NCI-H2081 treated with DMSO at 0.1 percent for 48 hours (cell line): ENCODE results near the gene SLC5A10.
"Not testable (repeated sequence)": the region's sequence is repeated elsewhere in the genome, so short reads cannot be mapped to it uniquely, and the experiment has no call there.

Experiments used
- DNase-seq: peaks from one replicate; lab custom pipeline; 2025; lab: John Stamatoyannopoulos, UW

SLC5A10 gene

DNA sequence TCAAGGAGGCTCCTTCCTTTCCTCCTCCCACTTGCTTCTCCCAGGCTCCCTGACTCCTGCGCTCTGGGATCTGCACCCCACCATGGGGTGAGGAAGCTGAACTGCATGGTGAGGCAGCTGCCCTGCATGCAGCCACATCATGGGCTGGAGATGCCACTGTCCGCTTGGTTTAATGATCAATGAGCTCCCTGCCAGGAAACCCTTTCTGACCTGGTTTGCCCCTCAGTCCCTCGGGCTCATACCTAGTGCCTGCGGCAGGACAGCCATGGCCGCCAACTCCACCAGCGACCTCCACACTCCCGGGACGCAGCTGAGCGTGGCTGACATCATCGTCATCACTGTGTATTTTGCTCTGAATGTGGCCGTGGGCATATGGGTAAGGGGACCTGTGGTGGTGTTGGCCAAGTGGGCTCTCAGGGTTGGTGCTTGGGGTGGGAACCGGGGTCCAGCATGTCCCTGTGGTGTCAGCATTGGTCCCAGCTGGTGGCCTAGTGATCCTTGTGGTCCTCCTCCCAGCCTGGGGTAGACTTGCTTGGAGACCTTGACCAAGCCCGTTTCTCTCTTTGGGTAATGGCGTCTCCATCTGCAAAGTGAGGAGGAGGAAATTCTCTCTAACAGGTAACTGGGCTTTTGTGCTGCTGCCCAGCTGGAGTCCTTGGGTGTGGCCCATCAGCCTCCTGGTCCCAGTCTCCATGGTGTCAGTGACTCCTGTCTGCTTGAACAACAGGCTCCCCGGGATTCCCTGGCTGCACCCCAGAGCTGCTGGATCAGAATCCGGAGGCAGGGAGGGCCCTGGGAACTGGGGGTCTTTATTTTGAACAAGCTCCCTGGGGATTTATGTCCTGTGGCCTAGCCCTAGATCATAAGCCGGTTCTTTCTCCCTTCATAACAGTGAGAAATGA lies at the start of gene SLC5A10:
TSS of gene SLC5A10 (plus strand) at position 225 of the 902 bp plus-strand sequence. CDS start at position 266, 41 bp downstream.
- DNase-seq, result no peak

DNA sequence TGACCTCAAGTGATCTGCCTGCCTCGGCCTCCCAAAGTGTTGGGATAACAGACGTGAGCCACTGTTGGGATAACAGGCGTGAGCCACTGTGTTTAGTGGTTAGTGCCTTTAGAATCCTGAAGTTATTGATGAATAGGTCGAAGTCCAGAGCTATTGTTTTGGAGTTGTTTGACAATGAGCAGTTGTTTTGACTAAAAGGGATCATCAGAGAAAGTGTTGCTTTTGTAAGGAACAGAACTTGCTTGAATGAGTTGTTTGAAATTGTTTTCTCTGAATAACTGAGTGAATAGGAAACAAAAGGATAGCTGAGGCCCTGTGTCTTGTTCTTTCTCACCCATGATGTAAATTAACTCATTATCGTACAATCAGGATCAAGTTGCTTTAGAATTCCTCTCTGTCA lies 47.5 kb upstream of the SLC5A10 start:
- no peak for DNase-seq

DNA sequence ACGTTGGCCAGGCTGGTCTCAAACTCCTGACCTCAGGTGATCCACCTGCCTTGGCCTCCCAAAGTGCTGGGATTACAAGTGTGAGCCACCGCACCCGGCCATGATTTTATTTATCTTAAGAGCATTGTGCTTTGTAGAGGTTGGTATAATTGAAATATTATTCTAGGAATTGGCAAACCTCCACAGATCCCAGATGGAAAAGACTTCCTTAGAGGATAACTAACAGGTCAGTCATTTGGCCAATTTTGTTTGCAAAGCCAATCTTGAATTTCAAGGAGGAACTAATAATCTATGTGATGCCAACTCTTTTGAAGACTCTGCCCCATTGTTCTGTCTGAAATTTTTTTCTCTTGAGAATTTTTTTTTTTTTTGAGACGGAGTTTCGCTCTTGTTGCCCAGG lies 46.7 kb upstream of the SLC5A10 start:
- DNase-seq, result no peak

DNA sequence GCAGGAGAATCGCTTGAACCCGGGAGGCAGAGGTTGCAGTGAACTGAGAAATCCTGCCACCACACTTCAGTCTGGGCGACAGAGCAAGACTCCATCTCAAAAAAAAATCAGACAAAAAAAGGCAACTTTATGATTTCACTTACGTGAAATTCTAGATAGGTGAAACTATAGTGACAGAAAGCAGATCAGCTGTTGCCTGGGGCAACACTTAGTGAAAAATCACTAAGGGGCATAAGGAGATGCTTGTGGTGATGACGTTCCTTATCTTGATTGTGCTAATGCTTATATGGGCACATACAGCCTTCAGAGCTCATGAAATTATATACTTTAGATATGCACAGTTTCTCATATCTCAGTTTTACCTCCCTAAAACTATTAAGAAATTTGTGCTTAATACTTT lies 41.6 kb upstream of the SLC5A10 start:
- no peak for DNase-seq

DNA sequence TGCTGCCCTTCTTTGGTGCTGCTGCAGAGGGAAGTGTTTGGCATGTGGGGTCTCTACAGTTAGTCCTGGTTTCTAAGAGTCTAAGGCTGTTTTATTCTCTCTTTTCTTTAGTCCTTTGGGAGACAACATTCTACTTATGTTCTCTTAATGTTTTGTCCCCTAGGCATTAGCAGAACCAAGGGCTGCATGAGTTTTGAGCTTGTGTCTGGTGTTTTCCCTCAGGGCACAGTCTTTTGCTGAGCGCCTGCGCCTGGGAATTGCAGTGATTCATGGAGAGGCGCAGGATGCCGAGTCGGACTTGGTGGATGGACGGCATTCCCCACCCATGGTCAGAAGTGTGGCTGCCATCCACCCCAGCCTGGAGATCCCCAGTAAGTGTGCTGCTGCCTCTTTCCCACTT lies 41.1 kb upstream of the SLC5A10 start:
- no peak for DNase-seq

DNA sequence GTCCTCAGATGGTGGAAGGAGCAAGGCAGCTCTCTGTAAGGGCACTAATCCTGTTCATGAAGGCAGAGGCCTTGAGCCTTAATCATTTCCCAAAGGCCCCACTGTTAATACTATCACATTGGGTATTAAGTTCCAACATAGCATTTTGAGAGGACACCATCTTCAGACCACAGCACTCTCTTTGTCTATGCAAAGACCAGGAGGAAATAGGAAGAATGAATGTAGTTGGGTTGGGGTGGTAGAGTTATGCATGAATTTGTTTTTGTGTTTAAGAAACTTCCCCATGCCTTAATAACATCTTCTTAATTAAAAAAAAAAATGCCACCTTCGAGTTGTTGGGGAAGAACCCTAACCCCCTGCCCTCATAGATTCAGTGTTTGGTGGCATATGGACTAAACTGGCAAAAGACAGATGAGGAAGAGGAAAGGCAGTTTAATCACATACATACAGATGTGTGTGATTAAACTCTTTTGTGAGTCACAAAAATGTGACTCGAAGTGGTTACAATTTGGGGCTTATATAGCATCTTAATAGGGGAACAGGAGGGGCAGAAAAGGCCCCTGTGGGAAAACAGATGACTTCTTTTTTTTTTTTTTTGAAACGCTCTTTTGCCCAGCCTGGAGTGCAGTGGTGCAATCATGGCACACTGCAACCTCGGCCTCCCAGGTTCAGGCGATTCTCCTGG lies 35.0 kb upstream of the SLC5A10 start:
- no peak for DNase-seq

DNA sequence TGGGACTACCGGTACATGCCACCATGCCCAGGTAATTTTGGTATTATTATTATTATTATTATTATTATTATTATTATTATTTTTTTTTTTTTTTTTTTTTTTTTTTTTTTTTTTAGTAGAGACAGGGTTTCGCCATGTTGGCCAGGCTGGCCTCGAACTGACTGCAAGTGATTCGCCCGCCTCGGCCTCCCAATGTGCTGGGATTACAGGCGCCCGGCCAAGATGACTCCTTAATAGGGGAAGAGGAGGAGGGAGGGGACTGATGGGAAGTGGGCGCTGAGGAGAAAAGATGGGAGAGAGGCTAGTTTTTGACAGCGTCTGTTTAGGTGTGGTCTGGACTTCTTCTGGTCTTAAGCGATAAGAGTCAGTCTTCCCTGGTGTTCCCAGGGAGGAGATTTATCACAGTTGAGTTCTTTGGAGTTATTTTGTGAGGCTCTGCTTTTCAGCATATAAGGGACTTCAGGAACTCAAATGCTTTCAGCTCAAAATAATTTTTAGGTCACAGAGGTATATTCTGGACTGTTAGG lies 34.4 kb upstream of the SLC5A10 start:
- DNase-seq, result no peak

DNA sequence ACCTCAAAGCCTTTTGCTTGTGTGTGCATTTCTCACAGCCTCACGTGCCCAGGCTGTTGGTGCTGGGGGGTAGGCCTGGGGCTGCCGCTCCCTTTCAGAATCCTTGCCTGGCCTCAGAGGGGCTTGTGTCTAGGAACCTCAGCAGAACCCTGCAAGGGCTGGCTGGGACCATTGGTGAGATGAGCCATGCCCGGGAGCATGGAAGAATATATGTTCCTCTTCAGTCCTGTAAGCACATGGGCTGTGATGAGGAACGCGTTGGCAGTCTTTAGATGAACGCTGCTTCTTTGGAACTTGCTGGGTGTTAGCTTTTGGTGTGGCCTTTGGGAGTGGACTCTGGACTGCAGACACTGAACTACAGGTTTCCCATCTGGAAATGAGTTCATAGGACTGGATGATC lies 32.0 kb upstream of the SLC5A10 start:
- DNase-seq, result no peak

DNA sequence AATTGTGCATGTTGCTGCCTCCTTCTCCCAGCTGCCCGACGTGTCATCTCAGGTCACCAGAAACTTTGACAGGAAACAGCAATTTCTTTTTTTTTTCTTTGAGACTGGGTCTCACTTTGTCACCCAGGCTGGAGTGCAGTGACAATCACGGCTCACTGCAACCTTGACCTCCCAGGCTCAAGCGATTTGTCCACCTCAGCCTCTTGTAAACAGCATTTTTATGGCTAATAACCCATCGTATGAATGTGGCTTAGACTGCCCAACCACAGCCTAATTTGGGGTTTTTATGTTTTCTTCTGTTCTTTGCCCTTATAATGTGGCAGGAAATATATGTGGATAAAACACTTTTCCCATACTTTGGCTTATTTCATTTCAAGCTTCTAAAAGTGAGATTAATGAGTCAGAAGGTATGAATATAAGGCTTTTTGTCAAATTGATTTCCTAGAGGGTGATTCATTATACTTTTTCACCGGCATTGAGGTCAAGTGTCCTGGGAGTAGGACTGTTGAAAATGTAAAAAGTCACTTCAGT lies 31.0 kb upstream of the SLC5A10 start:
- no peak for DNase-seq

DNA sequence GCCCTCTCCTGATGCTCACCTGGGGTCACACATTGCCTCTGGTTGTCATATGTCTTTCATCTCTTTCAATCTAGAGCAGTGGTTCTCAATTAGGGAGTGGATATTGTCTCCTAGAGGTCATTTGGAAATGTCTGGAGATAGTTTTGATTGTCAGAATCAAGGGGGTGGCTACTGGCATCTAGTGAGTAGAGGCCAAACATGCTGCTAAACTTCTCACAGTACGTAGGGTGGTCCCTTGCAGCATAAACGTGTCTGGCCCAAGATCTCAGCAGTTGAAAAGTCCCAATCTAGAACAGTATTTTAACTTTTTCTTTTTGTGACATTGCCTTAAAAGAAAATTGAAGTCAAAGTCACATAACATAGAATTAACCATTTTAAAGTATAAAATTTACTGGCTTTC lies 30.5 kb upstream of the SLC5A10 start:
- no peak for DNase-seq

DNA sequence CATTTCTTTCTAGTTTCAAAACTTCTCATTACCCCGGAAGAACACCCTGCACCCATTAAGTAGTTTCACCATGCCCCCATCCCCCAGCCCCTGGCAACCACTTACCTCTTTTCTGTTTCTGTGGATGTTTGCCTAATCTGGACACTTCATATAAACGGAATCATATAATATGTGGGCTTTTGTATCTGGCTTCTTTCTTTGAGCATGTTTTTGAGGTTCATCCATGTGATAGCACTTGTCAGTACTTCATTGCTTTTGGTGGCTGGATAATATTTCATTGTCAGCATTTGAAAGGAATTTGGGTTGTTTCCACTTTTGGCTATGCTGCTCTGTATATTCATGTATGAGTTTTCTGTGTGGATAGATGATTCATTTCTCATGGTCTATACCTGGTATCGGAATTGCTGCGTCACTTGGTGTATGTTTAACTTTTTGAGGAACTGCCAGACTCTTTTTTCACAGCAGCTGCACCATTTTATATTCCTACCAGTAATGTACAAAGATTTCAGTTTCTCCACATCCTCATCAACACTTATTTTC lies 30.0 kb upstream of the SLC5A10 start:
- DNase-seq, result no peak

DNA sequence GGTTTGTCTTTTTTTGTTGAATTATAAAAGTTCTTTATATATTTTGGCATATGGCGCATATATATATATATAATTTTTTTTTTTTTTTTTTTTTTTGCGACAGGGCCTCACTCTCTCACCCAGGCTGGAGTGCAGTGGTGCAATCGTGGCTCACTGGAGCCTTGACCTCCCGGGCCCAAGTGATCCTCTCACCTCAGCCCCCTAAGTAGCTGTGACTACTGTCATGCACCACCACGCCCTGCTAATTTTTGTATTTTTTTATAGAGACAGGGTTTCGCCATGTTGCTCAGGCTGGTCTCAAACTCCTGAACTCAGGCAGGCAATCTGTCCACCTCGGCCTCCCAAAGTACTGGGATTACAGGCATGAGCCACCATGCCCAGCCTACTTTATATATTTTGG lies 29.4 kb upstream of the SLC5A10 start:
- not testable (repeated sequence) for DNase-seq

DNA sequence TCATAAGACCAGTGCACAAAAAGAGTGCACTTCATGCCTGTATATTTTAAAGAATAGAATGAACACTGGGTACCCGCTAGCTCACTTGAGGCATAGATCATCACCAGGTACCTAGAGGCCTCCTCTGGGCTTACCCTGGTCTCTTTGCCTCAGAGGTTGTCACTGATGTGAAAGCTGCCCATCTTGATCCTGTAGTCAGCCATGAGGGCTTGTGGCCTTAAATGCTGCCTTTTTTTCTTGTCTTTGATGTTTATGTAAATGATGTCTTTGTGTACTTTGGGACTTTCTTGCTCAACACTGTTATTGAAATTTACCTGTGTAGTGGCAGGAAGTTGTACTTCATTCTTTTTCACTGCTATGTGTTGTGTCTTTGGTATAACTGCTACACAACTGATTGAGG lies 26.8 kb upstream of the SLC5A10 start:
- no peak for DNase-seq

DNA sequence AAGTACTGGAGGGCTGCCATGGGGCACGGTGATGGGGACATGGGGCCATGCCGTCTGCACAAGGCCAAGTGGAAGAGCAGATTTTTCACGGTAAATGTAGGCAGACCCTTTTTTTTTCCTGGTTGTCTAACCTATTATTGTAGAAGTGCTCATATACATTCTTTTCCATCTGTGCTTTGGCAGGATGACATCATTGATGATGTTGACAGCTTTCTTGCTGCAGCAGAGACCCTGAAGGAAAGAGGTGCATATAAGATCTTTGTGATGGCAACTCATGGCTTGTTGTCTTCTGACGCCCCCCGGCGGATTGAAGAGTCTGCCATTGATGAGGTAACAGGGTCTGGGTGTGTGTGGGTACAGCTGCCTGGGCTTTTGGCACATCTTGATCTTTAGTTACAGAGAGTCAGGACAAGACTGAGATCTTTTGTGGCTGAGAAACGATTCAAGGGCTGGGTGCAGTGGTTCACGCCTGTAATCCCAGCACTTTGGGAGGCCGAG lies 23.3 kb upstream of the SLC5A10 start:
- no peak for DNase-seq

DNA sequence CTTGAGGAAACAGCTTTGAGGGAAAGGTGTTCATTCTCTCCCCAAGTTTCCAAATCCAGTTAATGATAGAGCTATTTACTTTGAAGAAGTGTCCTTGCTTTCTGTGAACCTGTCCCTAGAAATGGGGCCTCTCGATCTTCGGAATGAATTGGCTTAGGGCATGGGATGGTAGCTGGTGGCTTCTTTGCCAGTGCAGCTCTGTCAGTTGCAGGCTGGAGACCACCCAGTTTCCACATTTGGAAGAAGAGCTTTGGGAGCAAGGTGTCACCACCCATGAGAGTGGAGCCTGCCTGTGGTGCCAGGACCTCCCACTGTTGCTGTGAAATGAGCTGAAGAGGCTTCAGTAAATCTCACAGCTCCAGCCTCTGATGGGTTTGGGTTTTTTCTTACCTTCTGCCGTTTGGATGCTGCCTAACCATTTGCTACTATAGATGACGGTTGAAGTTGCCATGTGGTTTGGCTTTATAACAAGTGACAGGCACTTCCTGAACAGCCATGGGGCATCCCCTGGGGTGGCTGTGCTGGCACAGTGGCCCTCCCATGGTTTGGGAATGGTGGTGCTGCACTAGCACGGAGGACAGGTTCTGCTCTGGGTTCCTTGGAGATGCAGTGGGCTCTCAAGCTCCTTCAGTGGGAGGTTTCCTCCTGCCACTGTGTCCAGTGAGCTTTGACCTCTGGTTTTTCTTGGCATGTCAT lies 19.5 kb upstream of the SLC5A10 start:
- DNase-seq, result no peak

DNA sequence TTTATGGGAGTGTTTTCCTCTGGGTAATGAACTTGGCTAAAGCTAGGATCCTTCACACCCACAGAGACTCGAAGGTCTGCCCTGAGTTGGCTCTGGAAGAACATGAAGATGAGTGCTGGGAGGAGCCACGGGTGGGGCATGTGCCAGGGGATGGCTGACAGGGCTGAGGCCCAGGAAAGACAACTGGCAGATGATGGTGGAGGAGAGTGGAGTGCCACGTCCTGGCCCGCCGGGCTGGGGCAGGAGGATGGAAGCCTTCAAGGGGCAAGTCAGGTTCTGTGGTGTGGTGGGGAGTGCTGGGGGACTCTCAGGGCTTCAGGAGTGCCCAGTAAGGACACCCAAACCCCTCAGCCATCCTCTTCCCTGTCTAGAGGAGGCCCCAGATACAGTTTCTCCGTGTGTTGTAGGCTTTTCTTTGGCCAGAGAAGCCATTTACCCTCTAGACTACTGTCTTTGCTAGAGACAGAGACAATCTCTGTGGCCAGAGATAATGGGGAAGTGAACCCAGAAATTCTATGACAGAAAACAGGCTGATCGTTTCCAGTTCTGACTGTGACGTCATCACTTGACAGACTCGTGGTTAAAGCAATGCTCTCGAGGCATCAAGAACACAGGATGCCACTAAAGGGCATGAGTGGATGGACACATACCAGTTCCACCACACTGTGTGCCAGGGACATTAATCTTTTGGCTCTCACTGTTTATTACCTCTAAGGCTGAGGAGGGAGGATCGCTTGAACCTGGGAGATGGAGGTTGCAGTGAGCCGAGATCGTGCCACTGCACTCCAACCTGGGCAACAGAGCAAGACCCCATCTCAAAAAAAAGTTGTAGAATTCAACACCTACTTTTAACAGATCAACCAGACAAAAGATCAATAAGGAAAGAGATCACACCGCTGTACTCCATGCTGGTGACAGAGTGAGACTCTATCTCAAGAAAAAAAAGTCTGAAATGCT lies 18.6 kb upstream of the SLC5A10 start:
- DNase-seq, result no peak

DNA sequence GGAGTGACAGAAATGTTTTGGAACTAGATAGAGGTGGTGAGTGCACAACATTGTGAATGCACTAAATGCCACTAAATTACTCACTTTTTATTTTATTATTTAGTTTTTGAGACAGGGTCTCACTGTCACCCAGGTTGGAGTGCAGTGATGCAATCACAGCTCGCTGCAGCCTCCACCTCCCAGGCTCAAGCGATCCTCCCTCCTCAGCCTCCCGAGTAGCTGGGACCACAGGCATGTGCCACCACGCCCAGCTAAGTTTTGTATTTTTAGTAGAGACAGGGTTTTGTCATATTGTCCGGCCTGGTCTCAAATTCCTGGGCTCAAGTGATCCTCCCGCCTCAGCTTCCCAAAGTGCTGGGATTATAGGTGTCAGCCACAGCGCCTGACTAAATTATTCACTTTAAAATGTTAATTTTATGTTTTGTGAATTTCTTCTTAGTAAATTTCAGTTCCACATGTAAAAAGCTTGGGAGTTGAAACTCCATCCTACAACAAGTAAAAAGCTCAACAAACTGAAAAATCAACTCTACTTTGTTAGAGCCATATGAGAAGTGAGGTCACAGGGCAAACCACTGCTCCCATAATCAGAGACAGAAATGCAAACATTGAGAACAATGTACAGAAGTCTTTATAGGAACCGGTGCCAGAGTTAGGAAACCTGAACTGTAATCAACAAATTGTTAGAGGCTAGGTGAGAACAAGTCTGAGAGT lies 13.8 kb upstream of the SLC5A10 start:
- no peak for DNase-seq

DNA sequence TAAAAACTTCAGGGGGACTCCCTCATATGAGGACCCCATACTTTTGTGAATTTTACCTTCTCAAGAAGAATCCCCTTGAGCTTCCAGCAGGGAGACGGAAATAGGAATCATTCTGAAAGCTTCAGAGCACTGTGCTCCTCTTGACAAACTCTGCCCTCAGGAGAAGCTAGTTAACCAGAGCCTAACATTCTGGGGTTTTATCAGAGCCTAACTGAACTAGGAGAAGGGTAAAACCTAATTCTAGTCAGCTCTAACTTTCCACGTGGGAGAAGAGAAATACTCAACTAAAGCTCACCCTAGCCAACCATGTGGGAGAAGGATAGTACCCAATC lies 13.3 kb upstream of the SLC5A10 start:
- DNase-seq, result no peak

DNA sequence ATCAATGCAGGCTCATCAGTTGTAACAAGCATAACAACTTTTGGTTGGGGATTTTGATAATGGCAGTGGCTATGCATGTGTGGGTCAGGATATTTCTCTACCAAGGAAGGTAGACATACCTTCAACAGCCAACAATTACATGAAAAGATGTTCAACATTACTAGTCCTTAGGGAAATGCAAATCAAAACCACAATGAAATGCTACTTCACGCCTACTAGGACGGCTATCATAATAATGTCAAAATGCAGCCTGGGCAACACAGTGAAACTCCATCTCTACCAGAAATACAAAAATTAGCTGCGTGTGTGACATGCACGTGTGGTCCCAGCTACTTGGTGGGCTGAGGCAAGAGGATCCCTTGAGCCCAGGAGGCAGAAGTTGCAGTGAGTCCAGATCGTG lies 7.3 kb upstream of the SLC5A10 start:
- DNase-seq, result no peak

DNA sequence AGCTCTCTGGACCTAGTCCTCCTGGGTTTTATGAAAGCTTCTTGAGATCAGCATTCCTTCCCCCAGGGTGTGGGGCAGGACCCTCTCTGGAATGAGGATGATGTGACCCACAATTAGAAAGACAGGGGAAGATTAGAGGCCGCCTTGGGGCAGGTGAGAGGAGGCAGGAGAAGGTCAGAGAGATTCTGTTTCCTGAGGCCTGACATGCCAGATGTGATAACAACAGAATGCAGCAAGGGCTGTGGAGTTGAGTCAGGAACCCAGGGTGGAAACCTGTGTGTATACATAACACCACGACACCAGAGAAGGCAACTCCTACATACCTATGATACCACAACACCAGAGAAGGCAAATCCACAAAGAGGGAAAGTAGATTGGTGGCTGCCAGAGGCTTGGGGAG lies 5.4 kb upstream of the SLC5A10 start:
- DNase-seq, result no peak
